DMS153 treated with DMSO at 0.1 percent for 48 hours (cell line): ENCODE data around the gene MYDGF.

ENCODE experiments used
- DNase-seq: peaks from one replicate; lab custom pipeline; 2025; ENCODE audit not compliant: unreplicated experiment; lab: John Stamatoyannopoulos, UW

The MYDGF gene

DNA sequence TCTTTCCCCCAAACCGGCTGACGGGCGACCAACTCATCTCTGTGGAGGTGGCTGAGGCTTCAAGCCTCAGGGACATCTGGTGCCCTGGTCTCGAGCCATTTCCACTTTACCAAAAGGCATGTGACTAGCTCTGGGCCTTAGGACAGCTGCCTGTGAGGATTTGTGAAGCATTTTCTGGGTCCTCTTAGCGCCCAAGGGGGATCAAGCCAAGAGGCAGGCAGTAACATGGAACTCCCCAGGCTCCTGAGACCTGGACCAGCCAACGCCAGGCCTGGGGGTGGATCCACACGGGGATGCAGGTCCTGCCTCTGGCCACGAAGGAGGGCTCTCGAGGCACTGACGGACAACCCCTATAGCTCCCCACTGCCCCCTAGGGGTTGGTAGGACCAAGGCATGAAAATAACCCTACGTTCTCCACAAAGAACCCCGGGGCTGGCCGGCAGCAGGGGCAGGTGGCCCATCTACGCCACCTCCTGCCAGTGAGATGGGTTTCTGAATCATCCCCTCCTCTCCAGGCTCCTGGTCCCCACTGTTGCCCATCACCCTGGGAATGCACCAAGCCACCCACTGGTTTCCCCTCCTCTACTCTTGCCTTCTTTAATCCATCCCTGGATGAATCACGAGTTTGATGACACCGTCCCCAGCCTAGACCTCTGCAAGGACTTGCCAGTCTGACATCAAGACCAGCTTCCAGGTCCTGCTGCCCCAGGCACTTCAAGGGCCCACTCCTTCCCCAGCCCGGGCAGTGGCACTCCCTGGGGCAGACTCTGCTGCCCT lies 7.0 kb upstream of the MYDGF start:
- no peak for DNase-seq

- no peak for DNase-seq
Observed at GRCh38 chr19:4675346-4675745, 5.2 kb upstream of the MYDGF start.

DNA sequence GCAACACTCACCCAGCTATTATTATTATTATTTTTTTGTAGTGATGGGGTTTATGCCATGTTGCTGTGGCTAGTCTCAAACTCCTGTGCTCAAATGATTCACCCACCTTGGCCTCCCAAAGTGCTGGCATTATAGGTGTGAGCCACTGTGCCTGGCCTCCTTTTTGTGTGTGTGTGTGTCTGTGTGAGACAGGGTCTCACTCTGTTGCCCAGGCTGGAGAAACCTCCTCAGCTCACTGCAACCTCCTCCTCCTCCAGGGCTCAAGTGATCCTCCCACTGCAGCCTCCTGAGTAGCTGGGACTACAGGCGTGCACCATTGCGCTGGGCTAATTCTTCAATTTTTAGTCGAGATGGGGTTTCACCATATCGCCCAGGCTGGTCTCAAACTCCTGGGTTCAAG lies 3.6 kb upstream of the MYDGF start:
- DNase-seq: no peak

DNA sequence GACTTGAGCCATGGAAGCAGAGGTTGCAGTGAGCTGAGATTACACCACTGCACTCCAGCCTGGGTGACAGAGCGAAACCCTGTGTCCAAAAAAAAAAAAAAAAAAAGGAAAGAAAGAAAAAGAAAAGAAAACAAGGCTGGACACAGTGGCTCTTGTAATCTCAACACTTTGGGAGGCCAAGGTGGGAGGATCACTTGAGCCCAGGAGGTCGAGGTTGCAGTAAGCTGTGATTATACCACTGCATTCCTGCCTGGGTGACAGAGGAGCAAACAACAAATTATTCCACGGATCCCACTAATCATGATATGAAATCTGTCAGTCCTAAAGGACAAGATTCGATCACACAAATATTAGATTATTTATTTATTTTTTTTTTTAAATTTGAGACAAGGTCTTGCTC lies 3.1 kb upstream of the MYDGF start:
- no peak for DNase-seq

DNA sequence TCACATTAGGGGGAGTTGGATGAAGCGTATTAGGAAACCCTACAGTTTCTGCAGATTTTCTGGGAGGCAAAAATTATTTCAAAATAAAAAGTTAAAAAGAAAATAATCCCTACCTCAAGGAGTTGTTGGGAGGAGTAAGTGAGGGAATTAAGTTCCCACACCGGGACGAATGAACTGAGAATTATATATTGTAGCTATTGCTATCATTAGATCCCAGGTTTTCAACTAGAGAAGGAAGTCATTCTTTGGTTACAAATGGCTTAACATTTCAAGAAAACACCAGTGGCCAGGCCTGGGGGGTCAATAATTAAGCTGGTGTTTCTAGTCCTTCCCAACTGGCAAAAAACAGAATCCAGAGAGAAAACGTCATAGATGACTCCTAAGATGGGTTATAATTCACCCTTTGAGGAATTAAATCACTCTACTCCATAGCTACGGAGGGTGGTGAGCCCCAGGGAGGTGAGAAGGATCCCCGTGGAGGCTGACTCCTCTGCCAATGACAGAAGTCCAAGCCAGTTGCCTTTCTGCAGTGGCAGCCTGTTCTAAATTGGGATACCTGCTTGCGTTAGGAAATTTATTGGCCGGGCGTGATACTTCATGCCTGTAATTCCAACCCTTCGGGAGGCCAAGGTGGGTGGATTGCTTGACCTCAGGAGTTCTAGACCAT lies 1.2 kb upstream of the MYDGF start:
- DNase-seq: no peak

DNA sequence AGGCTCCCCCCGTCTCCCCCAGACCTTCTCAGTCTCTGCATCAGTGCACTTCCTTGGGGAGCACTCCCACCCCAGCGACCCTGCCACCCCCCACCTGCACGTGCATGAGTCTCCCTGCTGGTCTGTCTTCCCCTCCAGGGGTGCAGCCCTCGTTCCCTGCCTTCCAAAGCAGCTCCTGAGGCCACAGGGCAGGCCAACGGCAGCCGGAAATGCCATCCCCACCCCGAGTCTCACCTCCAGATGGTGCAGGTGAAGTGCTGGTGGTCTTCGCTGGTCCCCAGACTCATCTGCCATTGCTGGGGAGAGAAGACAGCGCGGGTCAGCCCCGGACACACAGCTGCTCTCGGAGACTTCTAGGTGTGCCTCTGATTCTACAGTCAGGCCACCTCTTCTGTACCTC lies 5.5 kb downstream of the MYDGF start:
- DNase-seq: no peak

- DNase-seq: no peak
Observed at GRCh38 chr19:4662812-4663211, 7.3 kb downstream of the MYDGF start.

DNA sequence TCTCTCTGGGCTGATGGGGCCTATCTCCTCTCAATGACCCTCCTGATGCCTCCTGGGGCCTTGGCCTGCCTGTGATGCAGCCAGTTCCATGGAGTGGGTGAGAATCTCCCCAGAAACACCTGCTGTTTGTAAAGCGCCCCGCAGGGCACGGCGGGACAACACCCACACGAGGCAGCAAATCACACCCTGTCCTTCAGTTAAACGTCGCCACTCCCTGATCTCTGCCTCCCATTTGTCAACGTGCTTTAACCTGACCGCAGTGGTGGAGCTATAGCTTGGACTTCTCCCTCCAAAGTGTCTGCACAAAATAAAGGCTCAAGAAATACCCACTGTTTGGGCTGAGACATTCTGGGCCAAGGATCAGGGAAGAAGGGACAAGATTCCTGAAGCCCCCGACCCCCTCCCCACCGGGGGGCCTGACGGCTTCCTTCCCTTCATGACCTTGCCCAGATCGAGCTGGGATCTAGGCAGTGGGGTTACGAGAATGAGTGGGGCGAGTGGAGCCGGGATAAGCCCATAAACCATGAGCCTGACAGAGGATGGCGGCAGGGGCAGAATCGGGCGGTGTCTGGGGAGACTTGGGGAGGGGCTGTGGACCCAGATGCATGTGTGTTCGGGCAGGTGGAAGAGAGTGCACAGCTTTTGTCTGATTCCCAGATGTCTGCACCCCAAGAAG lies 8.0 kb downstream of the MYDGF start:
- no peak for DNase-seq

- no peak for DNase-seq
Observed at GRCh38 chr19:4660993-4661392, 9.1 kb downstream of the MYDGF start.

DNA sequence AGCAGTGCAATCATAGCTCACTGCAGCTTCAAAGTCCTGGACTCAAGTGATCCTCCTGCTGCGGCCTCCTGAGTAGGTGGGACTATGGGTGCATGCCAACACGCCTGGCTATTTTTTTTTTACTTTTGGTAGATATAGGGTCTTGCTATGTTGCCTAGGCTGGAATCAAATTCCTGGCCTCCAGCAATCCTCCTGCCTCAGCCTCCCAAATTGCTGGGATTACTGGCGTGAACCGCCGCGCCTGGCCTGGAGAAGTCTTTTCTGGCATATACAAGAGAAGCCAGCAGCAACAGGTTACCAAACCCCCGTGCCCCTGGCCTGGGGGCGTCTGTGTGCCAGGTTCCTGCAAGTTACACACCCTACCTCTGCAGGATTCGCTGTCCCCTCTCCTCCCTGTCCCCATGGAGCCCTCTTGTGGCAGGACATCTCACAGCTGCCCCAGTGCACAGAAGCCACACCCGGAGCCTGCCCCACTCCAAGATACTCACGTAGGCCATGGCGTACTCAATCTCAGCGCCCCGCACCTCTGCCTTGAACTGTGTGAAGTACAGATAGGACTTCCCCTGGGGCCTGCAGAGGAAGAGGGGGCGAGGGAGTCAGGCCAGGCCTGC lies 9.9 kb downstream of the MYDGF start:
- no peak for DNase-seq

GRCh38 chr19:4657835-4658234 lies 12.3 kb downstream of the MYDGF start:
- no peak for DNase-seq

- no peak for DNase-seq
Observed at GRCh38 chr19:4657262-4657661, 12.9 kb downstream of the MYDGF start.

- DNase-seq: no peak
Observed at GRCh38 chr19:4656102-4656501, 14.0 kb downstream of the MYDGF start.

DNA sequence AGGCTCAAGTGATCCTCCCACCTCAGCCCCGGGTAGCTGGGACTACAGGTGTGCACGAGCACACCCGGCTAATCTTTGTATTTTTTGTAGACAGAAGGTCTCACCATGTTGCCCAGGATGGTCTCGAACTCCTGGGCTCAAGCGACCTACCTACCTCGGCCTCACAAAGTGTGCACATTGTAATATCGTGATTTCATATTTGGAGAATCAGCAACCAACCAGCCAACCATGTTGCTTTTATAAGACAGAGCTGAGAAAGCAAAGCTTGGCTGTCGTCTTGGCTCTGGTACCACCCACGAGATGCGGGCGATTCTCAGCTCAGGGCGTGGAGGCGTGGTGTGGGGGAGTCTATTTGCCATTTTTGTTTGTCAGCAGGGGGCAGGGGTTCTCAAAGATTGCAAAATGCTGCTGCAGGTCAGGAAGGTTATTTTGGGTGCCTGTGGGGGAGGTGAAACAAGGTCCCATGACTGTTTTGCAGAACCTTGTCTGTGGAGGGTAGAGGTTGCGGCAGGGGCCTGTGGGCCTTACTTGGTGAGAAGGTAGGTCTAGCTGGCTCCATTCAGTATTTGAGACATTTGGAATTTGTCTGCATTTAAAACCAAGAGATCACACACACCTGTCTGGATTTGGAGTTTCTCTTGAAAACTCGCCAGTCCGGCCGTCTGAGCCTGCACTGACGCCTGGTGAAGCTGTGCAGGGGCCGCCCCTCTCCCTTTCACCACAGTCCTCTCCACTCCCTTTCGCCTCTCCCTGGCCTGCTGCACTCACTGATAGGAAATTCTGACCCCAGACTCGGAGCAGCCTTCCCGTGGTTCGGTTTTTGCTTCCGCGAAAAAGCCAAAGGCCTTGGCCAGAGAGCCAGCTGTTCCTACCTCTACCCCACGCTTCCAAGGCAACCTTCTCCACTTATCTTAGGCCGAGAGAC lies 15.4 kb downstream of the MYDGF start:
- no peak for DNase-seq

DNA sequence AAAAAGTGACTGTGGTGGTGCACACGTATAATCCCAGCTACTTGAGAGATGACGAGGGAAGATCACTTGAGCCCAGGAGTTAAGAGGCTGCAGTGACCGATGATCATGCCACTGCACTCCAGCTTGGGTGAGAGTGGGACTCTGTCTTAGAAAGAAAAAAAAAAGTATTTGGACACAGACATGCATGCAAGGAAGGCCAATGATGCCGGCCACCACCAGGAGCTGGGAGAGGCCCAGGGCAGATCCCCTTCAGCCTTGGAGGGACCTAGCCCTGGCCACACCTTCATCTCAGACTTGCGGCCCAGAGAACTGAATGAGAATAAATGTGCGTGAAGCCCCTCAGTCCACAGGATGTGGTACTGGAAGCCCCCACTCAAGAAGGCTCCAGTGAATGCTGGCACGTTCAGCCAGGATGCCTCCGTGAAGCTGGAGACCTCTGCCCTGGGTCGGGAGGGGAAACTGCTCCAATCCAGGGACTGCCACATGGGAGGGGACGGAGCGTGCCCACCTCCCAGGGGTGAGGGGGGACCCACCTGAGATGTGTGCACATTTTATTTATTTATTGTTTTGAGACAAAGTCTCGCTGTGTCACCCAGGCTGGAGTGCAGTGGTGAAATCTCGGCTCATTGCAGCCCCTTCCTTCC lies 16.2 kb downstream of the MYDGF start:
- no peak for DNase-seq

DNA sequence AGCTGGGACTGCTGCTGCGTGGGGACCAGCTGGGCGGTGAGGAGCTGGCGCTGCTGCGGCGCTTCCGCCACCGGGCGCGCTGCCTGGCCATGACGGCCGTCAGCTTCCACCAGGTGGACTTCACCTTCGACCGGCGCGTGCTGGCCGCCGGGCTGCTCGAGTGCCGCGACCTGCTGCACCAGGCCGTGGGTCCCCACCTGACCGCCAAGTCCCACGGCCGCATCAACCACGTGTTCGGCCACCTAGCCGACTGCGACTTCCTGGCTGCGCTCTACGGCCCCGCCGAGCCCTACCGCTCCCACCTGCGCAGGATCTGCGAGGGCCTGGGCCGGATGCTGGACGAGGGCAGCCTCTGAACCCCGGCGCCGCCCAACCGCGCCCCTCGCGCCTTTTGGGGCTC lies 18.1 kb downstream of the MYDGF start:
- DNase-seq: no peak

DNA sequence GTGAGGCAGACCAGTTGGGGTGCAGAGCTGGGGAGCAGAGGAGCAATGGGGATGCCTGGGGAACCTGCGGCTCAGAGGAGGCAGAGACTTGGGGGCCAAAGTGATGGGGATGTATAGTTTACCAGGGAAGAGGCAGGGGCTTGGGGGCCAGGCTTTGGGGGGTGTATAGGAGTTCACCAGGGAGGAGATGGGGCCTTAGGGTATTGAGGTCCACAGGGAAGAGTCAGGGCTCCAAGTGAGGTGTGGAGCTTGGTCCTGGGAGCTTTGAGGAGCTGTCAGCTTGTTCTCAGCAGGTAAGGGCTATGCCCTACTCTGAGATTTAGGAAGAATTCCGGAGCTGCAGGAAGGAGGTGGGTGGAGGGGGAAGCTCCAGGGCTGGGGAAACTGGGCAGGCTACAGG lies 20.0 kb downstream of the MYDGF start:
- no peak for DNase-seq

GRCh38 chr19:4649392-4650047 lies 20.6 kb downstream of the MYDGF start:
- no peak for DNase-seq

DNA sequence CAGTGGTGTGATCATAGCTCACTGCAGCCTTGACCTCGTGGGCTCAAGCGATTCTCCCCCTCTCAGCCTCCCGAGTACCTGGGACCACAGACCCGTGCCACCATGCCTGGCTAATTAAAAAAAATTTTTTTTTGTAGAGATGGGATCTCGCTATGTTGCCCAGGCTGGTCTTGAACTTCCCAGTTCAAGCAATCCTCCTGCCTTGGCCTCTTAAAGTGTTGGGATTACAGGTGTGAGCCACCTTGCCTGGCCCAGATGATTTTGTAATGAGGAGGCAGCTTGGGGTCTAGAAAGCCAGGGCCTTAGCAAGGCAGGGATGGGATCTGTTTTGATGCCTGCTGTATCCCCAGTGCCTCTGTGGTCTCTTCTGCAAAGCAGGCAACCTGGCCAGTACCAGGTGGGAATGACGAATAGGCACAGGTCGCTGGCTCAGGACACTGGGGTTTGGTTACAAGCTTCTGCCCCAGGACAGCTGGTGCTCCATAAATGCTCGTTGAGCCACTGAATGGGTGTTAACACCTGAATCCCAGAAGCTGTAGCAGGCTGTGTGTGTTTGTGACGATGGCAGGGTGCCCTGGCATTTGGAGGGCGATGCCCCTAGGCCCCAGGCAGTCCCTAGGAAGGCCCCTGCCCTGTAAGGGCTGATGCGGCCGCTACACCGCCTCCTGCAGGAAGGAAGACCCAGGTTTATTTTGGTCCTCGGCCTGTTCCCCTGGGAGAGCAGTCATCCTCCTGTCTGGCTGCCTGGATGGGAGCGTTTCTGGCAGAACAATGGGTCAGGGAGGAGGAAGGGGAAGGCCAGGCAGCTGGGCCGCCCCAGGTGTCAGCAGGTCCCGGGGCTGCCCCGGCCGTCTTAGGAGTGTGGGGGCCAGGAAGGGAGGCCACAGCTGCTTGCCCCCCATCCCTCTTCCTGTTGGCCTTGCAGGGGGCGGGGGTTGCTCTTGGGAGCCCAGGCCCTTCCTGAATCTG lies 22.2 kb downstream of the MYDGF start:
- DNase-seq: no peak
